WTC11 (cell line): ENCODE data around the gene SGSM2. TPM values are rescaled to one million over a fixed set of nuclear protein-coding genes. Genes with fewer than 3 reads are reported as not detected.

ENCODE experiments used
- ATAC-seq: fragments of 200-7000 bp; cut with Tn5 transposase; 2 replicates; pipeline ENCODE4 v1.10.0; 2021; ENCODE audit warnings: mild to moderate bottlenecking, moderate library complexity
- CTCF ChIA-PET: fragments of 300-600 bp; sonication (Branson Sonifier 250); formaldehyde crosslinking; loops from one replicate; lab custom pipeline; 2021; ENCODE audit warnings: antibody characterized with exemption; lab: Charles Lee
- POLR2A ChIA-PET: fragments of 350-600 bp; sonication (Branson Sonifier 250); formaldehyde crosslinking; loops from one replicate; lab custom pipeline; 2021; ENCODE audit warnings: antibody characterized with exemption; lab: Charles Lee
- DNase-seq: peaks from one replicate; pipeline ENCODE4 v3.0.0; 2021; ENCODE audit warnings: low spot score
- H3K27ac Mint-ChIP-seq: 2 replicates; pipeline ENCODE4 v1.8.0; 2021; ENCODE audit warnings: mixed read lengths
- H3K27me3 Mint-ChIP-seq: 2 replicates; pipeline ENCODE4 v1.8.0; 2021; ENCODE audit warnings: low read depth, mild to moderate bottlenecking, moderate library complexity, mixed read lengths
- H3K36me3 Mint-ChIP-seq: 2 replicates; pipeline ENCODE4 v1.8.0; 2021; ENCODE audit warnings: mixed read lengths
- H3K4me1 Mint-ChIP-seq: 2 replicates; pipeline ENCODE4 v1.8.0; 2022; ENCODE audit warnings: mixed read lengths
- H3K4me3 Mint-ChIP-seq: 2 replicates; pipeline ENCODE4 v1.8.0; 2021; ENCODE audit warnings: mild to moderate bottlenecking, moderate library complexity, mixed read lengths
- H3K9me3 Mint-ChIP-seq: 2 replicates; pipeline ENCODE4 v1.8.0; 2021; ENCODE audit warnings: mixed read lengths
- ARID4B ChIP-seq: sonication (generic); formaldehyde crosslinking; IDR thresholded peaks from 2 replicates; pipeline ENCODE4 v1.8.0; 2023; ENCODE audit warnings: missing genetic modification reagents, mild to moderate bottlenecking, borderline replicate concordance
- ATF3 ChIP-seq: sonication (generic); formaldehyde crosslinking; conservative IDR thresholded peaks from 2 replicates; pipeline ENCODE4 v1.8.1; 2022; ENCODE audit warnings: mild to moderate bottlenecking, missing genetic modification reagents
- CREB1 ChIP-seq: sonication (generic); formaldehyde crosslinking; IDR thresholded peaks from 2 replicates; pipeline ENCODE4 v1.8.0; 2023; ENCODE audit warnings: mild to moderate bottlenecking, missing genetic modification reagents
- E2F5 ChIP-seq: sonication (generic); formaldehyde crosslinking; IDR thresholded peaks from 2 replicates; pipeline ENCODE4 v1.8.1; 2022; ENCODE audit warnings: mild to moderate bottlenecking, moderate library complexity, missing genetic modification reagents
- FOXJ3 ChIP-seq: sonication (generic); formaldehyde crosslinking; IDR thresholded peaks from 2 replicates; pipeline ENCODE4 v1.9.0; 2021; ENCODE audit warnings: missing genetic modification reagents, mild to moderate bottlenecking, borderline replicate concordance
- KAT7 ChIP-seq: sonication (generic); formaldehyde crosslinking; IDR thresholded peaks from 2 replicates; pipeline ENCODE4 v1.8.1; 2023; ENCODE audit warnings: missing genetic modification reagents, mild to moderate bottlenecking, borderline replicate concordance
- MXD4 ChIP-seq: fragments of 250-450 bp; sonication (Bioruptor Pico); IDR thresholded peaks from 2 replicates; pipeline ENCODE4 v1.8.0; 2021; ENCODE audit warnings: mild to moderate bottlenecking, moderate library complexity, borderline replicate concordance
- NR2C2 ChIP-seq: sonication (generic); formaldehyde crosslinking; IDR thresholded peaks from 2 replicates; pipeline ENCODE4 v1.8.0; 2022; ENCODE audit warnings: mild to moderate bottlenecking, missing genetic modification reagents
- STAT6 ChIP-seq: sonication (generic); formaldehyde crosslinking; conservative IDR thresholded peaks from 2 replicates; pipeline ENCODE4 v1.8.1; 2023; ENCODE audit warnings: mild to moderate bottlenecking, low read depth, missing genetic modification reagents, moderate library complexity
- ZBTB43 ChIP-seq: sonication (generic); formaldehyde crosslinking; IDR thresholded peaks from 2 replicates; pipeline ENCODE4 v1.8.1; 2023; ENCODE audit warnings: mild to moderate bottlenecking, missing genetic modification reagents
- ZNF263 ChIP-seq: sonication (generic); formaldehyde crosslinking; IDR thresholded peaks from 2 replicates; pipeline ENCODE4 v1.8.1; 2022; ENCODE audit warnings: low read depth, mild to moderate bottlenecking, moderate library complexity, missing genetic modification reagents
- ZNF671 ChIP-seq: fragments of 250-450 bp; sonication (Bioruptor Pico); IDR thresholded peaks from 2 replicates; pipeline ENCODE4 v1.8.0; 2021; ENCODE audit warnings: mild to moderate bottlenecking
- total RNA-seq: library from RNA; stranded (reverse); gene quantifications from 3 replicates; pipeline ENCODE4 v1.2.3, GENCODE V29; 2021

Gene SGSM2
- total RNA-seq, 1 experiment from 2014 or later: 50.3 TPM

- TF ChIP-seq STAT6 (CRISPR knock-in tag) (no peak), NR2C2 (CRISPR knock-in tag) (no peak), ZNF671 (no peak)
These were observed 43.1 kb downstream of the SGSM2 start (continued) for GRCh38 chr17:2380226-2380922.

- DNase-seq (no peak), ATAC-seq (no peak)
- Mint-ChIP-seq H3K36me3 (peaks cover 9% of the 10 kb centered on the region; the same call in 1 of the 2 replicates), H3K4me1 (peaks cover 13% of the 10 kb centered on the region), H3K27me3 (no peaks in the 10 kb centered on the region), H3K4me3 (no peak overlapping the region), H3K9me3 (no peaks in the 10 kb centered on the region), H3K27ac (peak overlapping the region; percentile 52; the same call in 1 of the 2 replicates)
- POLR2A ChIA-PET: interaction anchor here (0.6 kb wide), 1 partner anchor 12 kb away, joined by 3 read pairs; no protein-coding TSS in a partner anchor
- CTCF ChIA-PET: interaction anchor here (1.4 to 7.4 kb wide), 11 partner anchors 12 to 326 kb away, joined by 3 to 268 read pairs (median 18); partner anchors contain the start of genes HIC1, SGSM2 and TSR1
- TF ChIP-seq KAT7 (CRISPR knock-in tag) (no peak), ARID4B (no peak), FOXJ3 (CRISPR knock-in tag) (no peak), ATF3 (CRISPR knock-in tag) (no peak), CREB1 (no peak), E2F5 (no peak), ZNF263 (CRISPR knock-in tag) (no peak), ZBTB43 (CRISPR knock-in tag) (no peak), MXD4 (CRISPR knock-in tag) (no peak)
These were observed 43.8 kb downstream of the SGSM2 start for GRCh38 chr17:2380950-2381649.
